Spleen (tissue), 7 donors: ENCODE measurements around the gene KCNC1.

Source experiments
- POLR2A ChIP-seq, 3 donors: fragments of 450-650 bp; IDR thresholded peaks; one replicate each; pipeline ENCODE4 v1.5.1; 2017; ENCODE audit warnings: antibody characterized with exemption in 3 of 3, mild to moderate bottlenecking in 1 of 3
- TF ChIP-seq, protein P1 (sequence below), 11 experiments: fragments of 200-600 bp in 7 of 11; fragments of 450-650 bp in 4 of 11; sonication (generic) in 4 of 11; IDR thresholded peaks in 8 of 11; conservative IDR thresholded peaks in 3 of 11; 1 replicate in 7 of 11; 2 replicates in 4 of 11; pipeline versions ENCODE4 v1.4.0 to v1.8.0; 2016 to 2021; ENCODE audit warnings: antibody characterized with exemption in 11 of 11, inconsistent platforms in 4 of 11, mild to moderate bottlenecking in 1 of 11
- donor health status: DM: no; HTN: no; CAD: no; lungs with moderate emphysema.
- donor health status: DM: no; HTN: no; CAD: no.
- donor health status: DM: no; HTN: no; CAD: no.

DNA sequence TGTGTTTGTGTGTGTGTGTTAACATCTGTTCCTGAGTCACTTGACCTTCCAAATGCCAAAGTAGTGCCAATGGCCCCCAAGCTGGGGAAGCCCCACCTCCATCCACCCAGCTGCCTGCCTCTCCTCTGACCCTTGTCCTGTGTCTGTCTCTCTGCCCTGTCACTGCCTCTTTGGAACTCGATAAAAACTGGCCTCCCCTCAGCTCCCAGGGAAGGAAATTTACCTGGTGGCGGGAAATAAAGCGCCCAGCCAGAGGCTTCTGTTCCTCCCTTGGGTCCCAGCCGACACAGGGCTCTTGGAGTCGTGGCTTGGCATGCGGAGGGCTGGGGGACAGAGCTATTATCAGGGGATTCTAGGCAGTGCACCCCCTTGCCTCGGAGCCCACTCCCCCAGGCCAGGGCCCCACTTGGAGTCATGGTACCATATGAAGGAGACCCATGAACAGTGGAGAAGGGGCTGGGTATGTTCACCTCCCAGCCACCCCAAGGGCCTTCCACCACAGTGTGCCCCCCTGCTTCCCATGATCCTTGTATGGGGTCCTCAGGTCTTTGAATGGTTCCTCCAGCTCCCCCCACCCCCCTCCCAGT is 6.2 kb downstream of the KCNC1 start:
- no peak for TF ChIP-seq POLR2A (IDR thresholded peaks at IDR 0.05)
- TF ChIP-seq, protein P1, sequence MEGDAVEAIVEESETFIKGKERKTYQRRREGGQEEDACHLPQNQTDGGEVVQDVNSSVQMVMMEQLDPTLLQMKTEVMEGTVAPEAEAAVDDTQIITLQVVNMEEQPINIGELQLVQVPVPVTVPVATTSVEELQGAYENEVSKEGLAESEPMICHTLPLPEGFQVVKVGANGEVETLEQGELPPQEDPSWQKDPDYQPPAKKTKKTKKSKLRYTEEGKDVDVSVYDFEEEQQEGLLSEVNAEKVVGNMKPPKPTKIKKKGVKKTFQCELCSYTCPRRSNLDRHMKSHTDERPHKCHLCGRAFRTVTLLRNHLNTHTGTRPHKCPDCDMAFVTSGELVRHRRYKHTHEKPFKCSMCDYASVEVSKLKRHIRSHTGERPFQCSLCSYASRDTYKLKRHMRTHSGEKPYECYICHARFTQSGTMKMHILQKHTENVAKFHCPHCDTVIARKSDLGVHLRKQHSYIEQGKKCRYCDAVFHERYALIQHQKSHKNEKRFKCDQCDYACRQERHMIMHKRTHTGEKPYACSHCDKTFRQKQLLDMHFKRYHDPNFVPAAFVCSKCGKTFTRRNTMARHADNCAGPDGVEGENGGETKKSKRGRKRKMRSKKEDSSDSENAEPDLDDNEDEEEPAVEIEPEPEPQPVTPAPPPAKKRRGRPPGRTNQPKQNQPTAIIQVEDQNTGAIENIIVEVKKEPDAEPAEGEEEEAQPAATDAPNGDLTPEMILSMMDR (IDR thresholded peaks at IDR 0.05 in 8 of 11, conservative IDR thresholded peaks at IDR 0.05 in 3 of 11), result no peak
